ENCODE measurements around the gene RFPL4AL1. TPM values are rescaled to one million over a fixed set of nuclear protein-coding genes. Genes with fewer than 3 reads are reported as not detected.
"Not testable (repeated sequence)": the region's sequence is repeated elsewhere in the genome, so short reads cannot be mapped to it uniquely, and the experiment has no call there.

The RFPL4AL1 gene
- not detected for polyA plus RNA-seq (2013, experiment 1 of 2)
- not detected for polyA plus RNA-seq (2013, experiment 2 of 2)

GRCh38 chr19:55768818-55769217 lies at the start of gene RFPL4AL1:
TSS of gene RFPL4AL1 (plus strand) at chr19:55769118. CDS start at chr19:55771805, 2,687 bp downstream.
- H3K4me3 ChIP-seq (ENCODE audit: low read length); H3K4me1 ChIP-seq (ENCODE audit: insufficient read depth, low read length); H3K9ac ChIP-seq (ENCODE audit: low read depth, low read length); H3K36me3 ChIP-seq (ENCODE audit: insufficient read depth, low read length); H3K27me3 ChIP-seq (ENCODE audit: insufficient read depth, low read length); H3K27ac ChIP-seq (ENCODE audit: low read depth, low read length): not testable (repeated sequence)
- 83% methylated on average over 3 of the region's 6 CpGs for WGBS
- peaks cover 55% of the 10 kb centered on the region for H3K9me3 ChIP-seq (ENCODE audit: insufficient read depth, low read depth, low read length)

GRCh38 chr19:55720214-55720746 lies 48.6 kb upstream of the RFPL4AL1 start:
- H3K4me3 ChIP-seq (ENCODE audit: low read length): no peak overlapping the region
- no peak overlapping the region for H3K27ac ChIP-seq (ENCODE audit: low read depth, low read length)
- H3K9me3 ChIP-seq (ENCODE audit: insufficient read depth, low read depth, low read length): peaks cover 87% of the 10 kb centered on the region
- H3K9ac ChIP-seq (ENCODE audit: low read depth, low read length): no peak overlapping the region
- WGBS: 61% methylated on average over 5 of the region's 5 CpGs
- no peaks in the 10 kb centered on the region for H3K4me1 ChIP-seq (ENCODE audit: insufficient read depth, low read length)
- H3K27me3 ChIP-seq (ENCODE audit: insufficient read depth, low read length): no peaks in the 10 kb centered on the region
- H3K36me3 ChIP-seq (ENCODE audit: insufficient read depth, low read length): no peaks in the 10 kb centered on the region

- H3K36me3 ChIP-seq (ENCODE audit: insufficient read depth, low read length): no peaks in the 10 kb centered on the region
- H3K9me3 ChIP-seq (ENCODE audit: insufficient read depth, low read depth, low read length): peaks cover 87% of the 10 kb centered on the region
- 85% methylated on average over 2 of the region's 3 CpGs for WGBS
These were observed 48.1 kb upstream of the RFPL4AL1 start for GRCh38 chr19:55720801-55721200.

GRCh38 chr19:55723491-55723890 lies 45.4 kb upstream of the RFPL4AL1 start:
- H3K4me1 ChIP-seq (ENCODE audit: insufficient read depth, low read length): no peaks in the 10 kb centered on the region
- WGBS: 82% methylated on average over 8 of the region's 8 CpGs
- peaks cover 87% of the 10 kb centered on the region for H3K9me3 ChIP-seq (ENCODE audit: insufficient read depth, low read depth, low read length)
- no peak overlapping the region for H3K27ac ChIP-seq (ENCODE audit: low read depth, low read length)
- H3K4me3 ChIP-seq (ENCODE audit: low read length): no peak overlapping the region
- no peak overlapping the region for H3K9ac ChIP-seq (ENCODE audit: low read depth, low read length)
- H3K27me3 ChIP-seq (ENCODE audit: insufficient read depth, low read length): no peaks in the 10 kb centered on the region
- H3K36me3 ChIP-seq (ENCODE audit: insufficient read depth, low read length): no peaks in the 10 kb centered on the region

More at GRCh38 chr19:55720801-55721200, 48.1 kb upstream of the RFPL4AL1 start:
- no peak overlapping the region for H3K27ac ChIP-seq (ENCODE audit: low read depth, low read length)
- H3K27me3 ChIP-seq (ENCODE audit: insufficient read depth, low read length): no peaks in the 10 kb centered on the region
- no peak overlapping the region for H3K9ac ChIP-seq (ENCODE audit: low read depth, low read length)
- no peaks in the 10 kb centered on the region for H3K4me1 ChIP-seq (ENCODE audit: insufficient read depth, low read length)
- no peak overlapping the region for H3K4me3 ChIP-seq (ENCODE audit: low read length)

- H3K36me3 ChIP-seq (ENCODE audit: insufficient read depth, low read length); H3K9ac ChIP-seq (ENCODE audit: low read depth, low read length); H3K27me3 ChIP-seq (ENCODE audit: insufficient read depth, low read length); H3K4me1 ChIP-seq (ENCODE audit: insufficient read depth, low read length); H3K27ac ChIP-seq (ENCODE audit: low read depth, low read length); H3K4me3 ChIP-seq (ENCODE audit: low read length): not testable (repeated sequence)
- WGBS: 65% methylated on average over 2 of the region's 2 CpGs
- H3K9me3 ChIP-seq (ENCODE audit: insufficient read depth, low read depth, low read length): peaks cover 81% of the 10 kb centered on the region
These were observed 38.5 kb upstream of the RFPL4AL1 start for GRCh38 chr19:55730378-55730777.

- Histone ChIP-seq H3K4me1 (ENCODE audit: insufficient read depth, low read length) (no peaks in the 10 kb centered on the region), H3K36me3 (ENCODE audit: insufficient read depth, low read length) (no peaks in the 10 kb centered on the region), H3K27ac (ENCODE audit: low read depth, low read length) (no peak within 1 kb of the TSS), H3K27me3 (ENCODE audit: insufficient read depth, low read length) (no peaks in the 10 kb centered on the region), H3K4me3 (ENCODE audit: low read length) (no peak within 1 kb of the TSS), H3K9me3 (ENCODE audit: insufficient read depth, low read depth, low read length) (peaks cover 70% of the 10 kb centered on the region), H3K9ac (ENCODE audit: low read depth, low read length) (no peak within 1 kb of the TSS)
- 92% methylated on average over 3 of the region's 3 CpGs for WGBS
These were observed 30.6 kb upstream of the RFPL4AL1 start, which contains the start of gene NLRP9 for GRCh38 chr19:55738302-55738701. TSS of gene NLRP9 (minus strand) at chr19:55738402. CDS start at chr19:55738374, 28 bp downstream.

GRCh38 chr19:55750715-55751114 lies 18.2 kb upstream of the RFPL4AL1 start:
- Histone ChIP-seq H3K4me3 (ENCODE audit: low read length) (no peak overlapping the region), H3K9me3 (ENCODE audit: insufficient read depth, low read depth, low read length) (peaks cover 93% of the 10 kb centered on the region), H3K9ac (ENCODE audit: low read depth, low read length) (no peak overlapping the region), H3K27ac (ENCODE audit: low read depth, low read length) (no peak overlapping the region), H3K4me1 (ENCODE audit: insufficient read depth, low read length) (no peaks in the 10 kb centered on the region), H3K27me3 (ENCODE audit: insufficient read depth, low read length) (no peaks in the 10 kb centered on the region), H3K36me3 (ENCODE audit: insufficient read depth, low read length) (no peaks in the 10 kb centered on the region)
- WGBS: 80% methylated on average over 6 of the region's 6 CpGs

- Histone ChIP-seq H3K9me3 (ENCODE audit: insufficient read depth, low read depth, low read length) (peaks cover 85% of the 10 kb centered on the region), H3K4me1 (ENCODE audit: insufficient read depth, low read length) (no peaks in the 10 kb centered on the region), H3K9ac (ENCODE audit: low read depth, low read length) (no peak overlapping the region), H3K27ac (ENCODE audit: low read depth, low read length) (no peak overlapping the region), H3K36me3 (ENCODE audit: insufficient read depth, low read length) (no peaks in the 10 kb centered on the region), H3K4me3 (ENCODE audit: low read length) (no peak overlapping the region), H3K27me3 (ENCODE audit: insufficient read depth, low read length) (no peaks in the 10 kb centered on the region)
- 54% methylated on average over 2 of the region's 3 CpGs for WGBS
These were observed 15.5 kb upstream of the RFPL4AL1 start for GRCh38 chr19:55753401-55753800.

GRCh38 chr19:55756808-55757207 lies 12.1 kb upstream of the RFPL4AL1 start:
- not testable (repeated sequence) for H3K27me3 ChIP-seq (ENCODE audit: insufficient read depth, low read length); H3K27ac ChIP-seq (ENCODE audit: low read depth, low read length); H3K4me3 ChIP-seq (ENCODE audit: low read length); H3K36me3 ChIP-seq (ENCODE audit: insufficient read depth, low read length); H3K4me1 ChIP-seq (ENCODE audit: insufficient read depth, low read length); H3K9ac ChIP-seq (ENCODE audit: low read depth, low read length)
- WGBS: 67% methylated on average over 4 of the region's 4 CpGs
- peaks cover 79% of the 10 kb centered on the region for H3K9me3 ChIP-seq (ENCODE audit: insufficient read depth, low read depth, low read length)

GRCh38 chr19:55758797-55759196 lies 10.1 kb upstream of the RFPL4AL1 start, which contains the start of gene RFPL4A:
TSS of gene RFPL4A (plus strand) at chr19:55759097. CDS start at chr19:55761801, 2,704 bp downstream.
- H3K9ac ChIP-seq (ENCODE audit: low read depth, low read length); H3K4me1 ChIP-seq (ENCODE audit: insufficient read depth, low read length); H3K36me3 ChIP-seq (ENCODE audit: insufficient read depth, low read length); H3K27ac ChIP-seq (ENCODE audit: low read depth, low read length); H3K27me3 ChIP-seq (ENCODE audit: insufficient read depth, low read length); H3K4me3 ChIP-seq (ENCODE audit: low read length): not testable (repeated sequence)
- 77% methylated on average over 2 of the region's 3 CpGs for WGBS
- peaks cover 61% of the 10 kb centered on the region for H3K9me3 ChIP-seq (ENCODE audit: insufficient read depth, low read depth, low read length)

GRCh38 chr19:55766466-55766865 lies 2.5 kb upstream of the RFPL4AL1 start:
- no peak overlapping the region for H3K27ac ChIP-seq (ENCODE audit: low read depth, low read length)
- no peak overlapping the region for H3K9ac ChIP-seq (ENCODE audit: low read depth, low read length)
- no peaks in the 10 kb centered on the region for H3K27me3 ChIP-seq (ENCODE audit: insufficient read depth, low read length)
- no peaks in the 10 kb centered on the region for H3K4me1 ChIP-seq (ENCODE audit: insufficient read depth, low read length)
- no peak overlapping the region for H3K4me3 ChIP-seq (ENCODE audit: low read length)
- H3K9me3 ChIP-seq (ENCODE audit: insufficient read depth, low read depth, low read length): peaks cover 56% of the 10 kb centered on the region
- 68% methylated on average over 7 of the region's 7 CpGs for WGBS
- H3K36me3 ChIP-seq (ENCODE audit: insufficient read depth, low read length): no peaks in the 10 kb centered on the region

- peaks cover 53% of the 10 kb centered on the region for H3K9me3 ChIP-seq (ENCODE audit: insufficient read depth, low read depth, low read length)
- H3K4me3 ChIP-seq (ENCODE audit: low read length): not testable (repeated sequence)
These were observed 714 bp downstream of the RFPL4AL1 start for GRCh38 chr19:55769632-55770031.

More at GRCh38 chr19:55769632-55770031, 714 bp downstream of the RFPL4AL1 start:
- WGBS: 20% methylated on average over 1 of the region's 3 CpGs
- H3K36me3 ChIP-seq (ENCODE audit: insufficient read depth, low read length); H3K9ac ChIP-seq (ENCODE audit: low read depth, low read length); H3K4me1 ChIP-seq (ENCODE audit: insufficient read depth, low read length); H3K27me3 ChIP-seq (ENCODE audit: insufficient read depth, low read length); H3K27ac ChIP-seq (ENCODE audit: low read depth, low read length): not testable (repeated sequence)

Measured in HUES64 (cell line).